Measurements from ENCODE around the gene AIFM1.
A peak's percentile ranks its signal among the peaks of the same experiment; 100 is the strongest.

DNA sequence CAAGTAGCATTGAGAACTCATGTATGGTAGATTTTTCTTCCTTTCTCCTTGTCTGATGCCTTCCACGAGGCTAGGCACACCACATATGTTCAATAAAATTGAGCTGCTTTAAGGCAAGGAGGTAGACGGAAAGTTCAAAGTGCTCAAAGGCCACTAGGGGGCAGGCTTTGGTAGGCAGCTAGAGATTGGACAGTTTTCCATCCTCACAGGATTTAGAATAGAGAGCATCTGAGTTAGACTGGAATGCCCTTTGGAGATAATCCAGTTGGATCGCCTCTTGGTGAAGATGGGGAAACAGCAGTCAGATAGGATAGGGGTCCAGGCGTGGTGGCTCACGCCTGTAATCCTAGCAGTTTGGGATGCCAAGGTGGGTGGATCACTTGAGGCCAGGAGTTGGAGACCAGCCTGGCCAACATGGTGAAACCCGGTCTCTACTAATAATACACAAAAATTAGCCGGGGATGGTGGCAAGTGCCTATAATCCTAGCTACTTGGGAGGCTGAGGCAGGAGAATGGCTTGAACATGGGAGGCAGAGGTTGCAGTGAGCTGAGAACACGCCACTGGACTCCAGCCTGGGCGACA lies 85.7 kb downstream of the AIFM1 start:
- TF ChIP-seq, protein P1, sequence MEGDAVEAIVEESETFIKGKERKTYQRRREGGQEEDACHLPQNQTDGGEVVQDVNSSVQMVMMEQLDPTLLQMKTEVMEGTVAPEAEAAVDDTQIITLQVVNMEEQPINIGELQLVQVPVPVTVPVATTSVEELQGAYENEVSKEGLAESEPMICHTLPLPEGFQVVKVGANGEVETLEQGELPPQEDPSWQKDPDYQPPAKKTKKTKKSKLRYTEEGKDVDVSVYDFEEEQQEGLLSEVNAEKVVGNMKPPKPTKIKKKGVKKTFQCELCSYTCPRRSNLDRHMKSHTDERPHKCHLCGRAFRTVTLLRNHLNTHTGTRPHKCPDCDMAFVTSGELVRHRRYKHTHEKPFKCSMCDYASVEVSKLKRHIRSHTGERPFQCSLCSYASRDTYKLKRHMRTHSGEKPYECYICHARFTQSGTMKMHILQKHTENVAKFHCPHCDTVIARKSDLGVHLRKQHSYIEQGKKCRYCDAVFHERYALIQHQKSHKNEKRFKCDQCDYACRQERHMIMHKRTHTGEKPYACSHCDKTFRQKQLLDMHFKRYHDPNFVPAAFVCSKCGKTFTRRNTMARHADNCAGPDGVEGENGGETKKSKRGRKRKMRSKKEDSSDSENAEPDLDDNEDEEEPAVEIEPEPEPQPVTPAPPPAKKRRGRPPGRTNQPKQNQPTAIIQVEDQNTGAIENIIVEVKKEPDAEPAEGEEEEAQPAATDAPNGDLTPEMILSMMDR (optimal IDR thresholded peaks at IDR 0.05 in 1 of 3, IDR thresholded peaks at IDR 0.05 in 1 of 3, conservative IDR thresholded peaks at IDR 0.05 in 1 of 3; ENCODE audit: extremely low read depth in 1 of 3, insufficient read depth in 2 of 3, low read length in 3 of 3) = peak; percentile 66 to 76 (median 70)
- no peak for TF ChIP-seq EZH2 (IDR thresholded peaks at IDR 0.05; ENCODE audit: low read length)
